ENCODE measurements around the gene GALK2. TPM values are rescaled to one million over a fixed set of nuclear protein-coding genes. Genes with fewer than 3 reads are reported as not detected.
"Not testable (repeated sequence)": the region's sequence is repeated elsewhere in the genome, so short reads cannot be mapped to it uniquely, and the experiment has no call there.

GALK2 gene
- total RNA-seq, 2 donors from 2014 or later, result 24.5 to 26.0 TPM

DNA sequence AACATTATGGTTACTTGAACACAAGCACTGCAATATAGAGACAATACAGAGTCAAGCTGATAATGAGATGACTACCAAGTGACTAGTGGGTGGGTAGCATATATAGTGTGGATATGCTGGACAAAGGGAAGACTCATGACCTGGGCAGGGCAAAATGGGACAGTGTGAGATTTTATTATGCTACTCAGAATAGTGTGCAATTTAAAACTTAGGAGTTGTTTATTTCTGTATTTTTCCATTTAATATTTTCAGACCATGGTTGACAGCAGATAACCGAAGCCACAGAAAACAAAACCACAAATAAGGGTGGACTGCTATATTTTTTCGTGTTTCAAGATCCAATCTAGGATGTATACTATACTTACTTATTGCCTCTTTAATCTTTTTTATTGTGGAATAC, 19.6 kb downstream of the GALK2 start:
- H3K36me3 ChIP-seq, result no peaks in the 10 kb centered on the region
- no peaks in the 10 kb centered on the region for H3K9me3 ChIP-seq
- H3K27ac ChIP-seq, result no peak overlapping the region
- DNase-seq (ENCODE audit: low spot score), result no peak
- no peak overlapping the region for H3K4me3 ChIP-seq
- H3K4me1 ChIP-seq, result no peaks in the 10 kb centered on the region
- TF ChIP-seq, protein P1, sequence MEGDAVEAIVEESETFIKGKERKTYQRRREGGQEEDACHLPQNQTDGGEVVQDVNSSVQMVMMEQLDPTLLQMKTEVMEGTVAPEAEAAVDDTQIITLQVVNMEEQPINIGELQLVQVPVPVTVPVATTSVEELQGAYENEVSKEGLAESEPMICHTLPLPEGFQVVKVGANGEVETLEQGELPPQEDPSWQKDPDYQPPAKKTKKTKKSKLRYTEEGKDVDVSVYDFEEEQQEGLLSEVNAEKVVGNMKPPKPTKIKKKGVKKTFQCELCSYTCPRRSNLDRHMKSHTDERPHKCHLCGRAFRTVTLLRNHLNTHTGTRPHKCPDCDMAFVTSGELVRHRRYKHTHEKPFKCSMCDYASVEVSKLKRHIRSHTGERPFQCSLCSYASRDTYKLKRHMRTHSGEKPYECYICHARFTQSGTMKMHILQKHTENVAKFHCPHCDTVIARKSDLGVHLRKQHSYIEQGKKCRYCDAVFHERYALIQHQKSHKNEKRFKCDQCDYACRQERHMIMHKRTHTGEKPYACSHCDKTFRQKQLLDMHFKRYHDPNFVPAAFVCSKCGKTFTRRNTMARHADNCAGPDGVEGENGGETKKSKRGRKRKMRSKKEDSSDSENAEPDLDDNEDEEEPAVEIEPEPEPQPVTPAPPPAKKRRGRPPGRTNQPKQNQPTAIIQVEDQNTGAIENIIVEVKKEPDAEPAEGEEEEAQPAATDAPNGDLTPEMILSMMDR (IDR thresholded peaks at IDR 0.05), result no peak
- H3K27me3 ChIP-seq, result no peaks in the 10 kb centered on the region

- Histone ChIP-seq H3K27me3 (no peaks in the 10 kb centered on the region), H3K4me3 (no peak overlapping the region), H3K36me3 (no peaks in the 10 kb centered on the region), H3K27ac (no peak overlapping the region), H3K4me1 (no peaks in the 10 kb centered on the region), H3K9me3 (no peaks in the 10 kb centered on the region)
- DNase-seq (ENCODE audit: low spot score), result no peak
- TF ChIP-seq, protein P1 (IDR thresholded peaks at IDR 0.05), result no peak
Observed at GRCh38 chr15:49190586-49190985, 20.5 kb downstream of the GALK2 start.

DNA sequence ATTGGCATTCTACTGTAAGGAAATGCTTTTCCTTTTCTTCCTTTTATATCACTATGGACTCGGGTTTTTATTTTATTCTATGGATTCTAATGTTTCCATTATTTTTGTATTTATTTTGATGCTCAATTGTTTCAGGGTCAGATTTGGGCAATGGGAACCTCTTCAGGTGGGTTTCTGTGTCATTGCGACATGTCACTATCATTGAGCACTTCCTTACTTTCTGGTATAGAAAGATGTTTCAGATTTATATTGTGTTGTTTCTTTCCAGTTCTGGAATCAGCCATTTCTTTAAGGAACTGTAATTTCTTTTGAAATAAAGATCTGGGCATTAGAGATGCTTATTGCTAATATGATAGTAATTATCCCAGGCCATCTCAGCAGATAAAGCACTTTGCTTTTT, 21.8 kb downstream of the GALK2 start:
- no peak for DNase-seq (ENCODE audit: low spot score)
- Histone ChIP-seq H3K4me3 (no peak overlapping the region), H3K27me3 (no peaks in the 10 kb centered on the region), H3K27ac (no peak overlapping the region), H3K9me3 (no peaks in the 10 kb centered on the region), H3K36me3 (no peaks in the 10 kb centered on the region), H3K4me1 (no peaks in the 10 kb centered on the region)
- TF ChIP-seq, protein P1 (IDR thresholded peaks at IDR 0.05), result no peak

DNA sequence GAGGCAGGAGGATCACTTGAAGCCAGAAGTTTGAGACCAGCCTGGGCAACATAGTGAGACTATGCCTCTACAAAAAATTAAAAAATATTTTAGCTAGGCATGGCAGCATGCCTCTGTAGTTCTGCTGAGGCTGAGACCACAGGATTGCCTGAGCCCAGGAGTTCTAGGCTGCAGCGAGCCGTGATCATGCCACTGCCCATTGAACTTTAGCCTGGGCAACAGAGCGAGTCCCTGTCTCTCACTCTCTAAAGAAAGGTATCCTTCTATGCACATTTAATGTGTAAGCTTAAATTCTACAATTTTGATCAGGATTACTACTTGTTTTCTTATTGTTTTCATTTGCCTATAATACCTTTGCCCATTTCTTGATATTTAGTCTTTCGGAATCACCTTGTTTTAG, 26.8 kb downstream of the GALK2 start:
- H3K4me3 ChIP-seq, result no peak overlapping the region
- TF ChIP-seq, protein P1 (IDR thresholded peaks at IDR 0.05), result no peak
- no peak for DNase-seq (ENCODE audit: low spot score)
- H3K36me3 ChIP-seq, result no peaks in the 10 kb centered on the region
- peaks cover 0 to 12% of the 10 kb centered on the region in 2 donors for H3K4me1 ChIP-seq
- H3K9me3 ChIP-seq, result no peaks in the 10 kb centered on the region
- no peak overlapping the region for H3K27ac ChIP-seq
- H3K27me3 ChIP-seq, result no peaks in the 10 kb centered on the region

GRCh38 chr15:49199666-49200065, 29.6 kb downstream of the GALK2 start:
- H3K27me3 ChIP-seq, result no peaks in the 10 kb centered on the region
- DNase-seq (ENCODE audit: low spot score), result no peak
- peaks cover 3% of the 10 kb centered on the region for H3K36me3 ChIP-seq
- H3K27ac ChIP-seq, result no peak overlapping the region
- no peaks in the 10 kb centered on the region for H3K9me3 ChIP-seq
- TF ChIP-seq, protein P1 (IDR thresholded peaks at IDR 0.05), result no peak
- H3K4me3 ChIP-seq, result no peak overlapping the region
- H3K4me1 ChIP-seq, result peaks cover 0 to 12% of the 10 kb centered on the region in 2 donors

DNA sequence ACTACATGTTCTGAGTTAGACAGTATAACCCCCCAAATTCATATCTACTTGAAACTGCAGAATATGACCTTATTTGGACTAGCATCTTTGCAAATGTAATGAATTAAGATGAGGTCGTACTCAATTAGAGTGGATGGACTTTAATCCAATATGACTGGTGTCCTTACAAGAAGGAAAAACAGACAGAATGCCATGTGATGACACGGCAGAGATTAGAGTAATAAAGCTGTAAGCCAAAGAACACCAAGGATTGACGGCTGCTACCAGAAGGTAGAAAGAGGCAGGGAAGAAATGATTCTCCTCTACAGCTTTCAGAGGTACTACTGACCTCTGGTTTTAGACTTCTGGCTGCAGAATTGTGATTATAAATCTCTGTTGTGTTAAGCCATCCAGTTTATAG, 30.3 kb downstream of the GALK2 start:
- H3K36me3 ChIP-seq, result peaks cover 3% of the 10 kb centered on the region
- H3K27me3 ChIP-seq, result no peaks in the 10 kb centered on the region
- H3K27ac ChIP-seq, result no peak overlapping the region
- peaks cover 0 to 12% of the 10 kb centered on the region in 2 donors for H3K4me1 ChIP-seq
- no peaks in the 10 kb centered on the region for H3K9me3 ChIP-seq
- DNase-seq (ENCODE audit: low spot score), result no peak
- no peak overlapping the region for H3K4me3 ChIP-seq
- TF ChIP-seq, protein P1 (IDR thresholded peaks at IDR 0.05), result no peak

GRCh38 chr15:49208102-49208501, 38.1 kb downstream of the GALK2 start:
- not testable (repeated sequence) for H3K27ac ChIP-seq; H3K9me3 ChIP-seq; DNase-seq (ENCODE audit: low spot score); H3K27me3 ChIP-seq; H3K4me3 ChIP-seq; H3K36me3 ChIP-seq; H3K4me1 ChIP-seq
